ENCODE results near the gene KCNE1.

- TF ChIP-seq PATZ1 (CRISPR knock-in tag; IDR thresholded peaks at IDR 0.05; ENCODE audit: borderline replicate concordance) (no peak), ARNTL (CRISPR knock-in tag; IDR thresholded peaks at IDR 0.05; ENCODE audit: borderline replicate concordance, low read depth) (no peak), ZFP3 (CRISPR knock-in tag; IDR thresholded peaks at IDR 0.05) (no peak), PPARA (CRISPR knock-in tag; IDR thresholded peaks at IDR 0.05; ENCODE audit: borderline replicate concordance) (no peak), CREB5 (CRISPR knock-in tag; IDR thresholded peaks at IDR 0.05; ENCODE audit: low read depth) (no peak), TSHZ2 (CRISPR knock-in tag; IDR thresholded peaks at IDR 0.05) (no peak), GLIS3 (CRISPR knock-in tag; IDR thresholded peaks at IDR 0.05) (no peak), ZFP30 (CRISPR knock-in tag; IDR thresholded peaks at IDR 0.05) (no peak)
Measured at GRCh38 chr21:34545079-34545884, 33.3 kb upstream of the KCNE1 start.

Measured in SK-N-SH treated with all-trans-retinoic acid at 6 μM for 48 hours (cell line).